ENCODE data around the gene SNPH.

Gene SNPH

DNA sequence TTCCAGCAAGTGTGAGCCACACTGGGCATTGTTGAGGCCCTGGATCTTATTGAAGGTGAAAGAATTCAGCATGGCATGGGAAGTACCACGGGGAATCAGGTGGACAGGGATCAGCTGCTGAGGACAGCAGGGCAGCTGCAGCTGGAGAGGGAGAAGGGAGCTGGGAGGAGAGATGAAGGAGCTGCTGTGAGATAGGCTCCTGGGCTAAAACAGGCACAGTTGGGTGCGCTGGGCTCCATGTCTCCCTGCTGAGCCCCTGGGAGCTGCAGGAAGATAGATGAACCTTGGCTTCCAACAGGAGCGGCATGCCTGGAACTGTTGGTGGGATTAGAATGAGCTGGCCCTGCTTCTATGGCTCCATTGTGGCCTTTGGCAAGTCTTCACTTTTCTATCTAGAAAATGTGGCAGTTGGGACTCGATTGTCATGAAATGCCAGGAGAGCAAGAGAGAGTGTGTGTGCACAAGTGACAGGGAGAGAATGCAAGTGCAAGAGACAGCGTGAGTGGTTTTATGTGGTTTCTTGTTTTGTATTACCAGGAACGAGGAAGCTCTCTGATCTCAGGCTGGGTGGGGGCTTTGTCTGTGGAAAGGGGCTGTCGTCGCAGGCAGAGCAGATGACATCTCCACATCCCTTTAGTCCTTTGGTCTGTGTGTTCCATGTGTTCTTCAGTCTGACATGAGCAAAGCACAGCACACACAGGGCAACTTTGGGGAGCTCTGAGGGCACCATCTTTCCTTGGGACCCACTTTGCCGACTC lies 20.4 kb downstream of the SNPH start:
- in situ Hi-C loops (cut with MboI; ENCODE audit: low sequenced_read_pairs): no loop called here

DNA sequence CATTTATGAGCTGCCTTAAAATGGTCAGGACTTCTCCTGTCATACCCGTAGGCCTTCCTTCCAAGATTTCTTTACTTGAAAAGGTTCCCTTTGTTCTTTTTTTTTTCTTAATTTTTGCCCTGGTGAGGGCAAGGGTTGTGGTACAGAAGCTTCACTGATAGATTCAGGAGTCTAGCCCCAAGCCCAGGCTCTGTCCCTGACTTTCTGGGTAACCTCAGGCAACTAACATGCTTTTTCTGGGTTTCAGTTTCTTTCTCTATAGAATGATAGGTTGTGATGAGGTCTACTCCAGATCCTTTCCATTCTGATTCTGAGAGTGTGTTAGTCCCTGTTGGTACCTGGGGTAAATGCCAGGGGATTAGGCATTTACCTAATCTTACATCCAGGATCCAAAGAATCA lies 21.2 kb downstream of the SNPH start:
- in situ Hi-C loops (cut with MboI; ENCODE audit: low sequenced_read_pairs): no loop called here

DNA sequence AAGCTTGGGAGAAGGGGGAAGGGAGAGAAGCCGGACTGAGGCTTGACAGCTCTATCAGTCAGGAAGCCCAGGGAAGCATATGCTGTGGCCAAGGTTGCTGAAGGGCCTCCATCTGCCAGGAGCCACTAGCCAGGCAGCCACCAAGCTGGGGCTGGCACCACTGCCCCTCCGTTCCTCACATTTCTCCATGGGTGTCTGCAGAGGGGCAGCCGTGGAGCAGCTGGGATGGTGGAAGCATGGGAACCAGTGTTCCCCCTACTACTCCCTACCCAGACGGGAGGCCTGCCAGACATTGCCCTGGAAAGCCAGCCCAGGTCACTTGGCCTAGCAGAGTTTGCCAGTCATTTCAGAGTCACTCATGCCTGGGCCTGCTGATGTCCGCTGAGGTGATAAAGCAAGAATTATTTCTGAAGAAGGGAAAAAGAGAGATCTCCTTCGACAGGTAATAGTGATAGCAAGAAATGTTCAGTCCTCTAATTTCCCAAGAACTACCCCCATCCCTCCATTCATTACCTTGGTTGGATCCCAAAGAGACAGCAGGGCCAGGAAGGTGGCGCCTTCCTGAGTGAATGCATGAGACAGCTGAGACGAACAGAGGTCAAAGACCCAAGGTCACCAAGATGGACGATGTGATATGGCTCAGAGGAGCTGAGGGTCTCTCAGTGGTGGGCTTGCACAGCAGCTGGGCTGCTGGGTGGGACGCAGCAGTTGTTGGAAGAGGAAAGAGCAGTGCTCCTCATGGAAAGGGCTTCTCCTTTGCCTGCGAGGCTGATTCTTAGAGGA lies 21.9 kb downstream of the SNPH start:
- in situ Hi-C loops (cut with MboI; ENCODE audit: low sequenced_read_pairs): no loop called here

DNA sequence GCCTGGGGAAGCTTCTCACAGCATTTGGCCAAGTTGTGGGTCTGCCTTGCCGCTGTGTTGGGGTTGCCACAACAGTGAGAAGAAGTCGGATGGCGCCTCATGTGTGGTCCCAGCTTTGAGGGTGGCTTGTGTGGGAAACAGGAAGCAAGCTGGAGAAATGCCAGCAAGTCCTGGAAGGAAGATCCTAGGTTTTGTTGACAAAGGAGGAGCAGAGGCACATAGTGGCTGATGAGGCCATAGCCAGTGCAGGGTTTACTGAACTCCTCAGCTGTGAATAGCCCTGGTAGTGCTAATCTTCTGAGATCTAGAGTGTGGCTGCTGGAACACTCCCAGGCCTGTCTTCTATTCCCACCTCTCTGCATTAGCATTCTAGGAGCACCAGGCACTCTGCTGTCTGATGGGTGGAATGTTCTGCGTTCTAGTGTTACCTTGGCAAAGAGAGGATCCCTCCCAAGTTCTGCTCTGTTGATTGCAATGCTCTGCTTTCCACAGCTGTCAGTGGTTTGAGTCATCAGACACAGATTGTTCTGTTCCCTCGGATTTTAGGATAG lies 25.2 kb downstream of the SNPH start:
- in situ Hi-C loops (cut with MboI; ENCODE audit: low sequenced_read_pairs): no loop called here

DNA sequence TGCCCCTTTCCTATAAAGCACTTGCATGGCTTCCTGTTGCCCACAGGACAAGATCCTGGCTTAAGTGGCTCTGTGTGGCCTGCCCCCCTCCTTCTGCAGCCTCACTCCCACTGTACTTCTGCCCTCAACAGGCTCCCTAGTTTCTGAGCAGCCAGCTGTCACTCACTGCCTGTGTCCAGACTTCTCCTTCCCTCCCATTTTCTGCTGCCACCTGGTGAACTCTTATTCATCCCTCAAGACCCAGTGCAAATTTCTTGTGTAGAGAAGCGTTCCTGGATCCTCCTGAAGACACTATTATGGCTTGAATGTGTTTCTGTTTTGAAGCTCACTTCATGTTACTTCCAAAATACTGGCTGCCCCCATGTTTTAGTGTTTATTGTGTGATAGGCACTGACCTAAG lies 26.5 kb downstream of the SNPH start:
- in situ Hi-C loops (cut with MboI; ENCODE audit: low sequenced_read_pairs): no loop called here

DNA sequence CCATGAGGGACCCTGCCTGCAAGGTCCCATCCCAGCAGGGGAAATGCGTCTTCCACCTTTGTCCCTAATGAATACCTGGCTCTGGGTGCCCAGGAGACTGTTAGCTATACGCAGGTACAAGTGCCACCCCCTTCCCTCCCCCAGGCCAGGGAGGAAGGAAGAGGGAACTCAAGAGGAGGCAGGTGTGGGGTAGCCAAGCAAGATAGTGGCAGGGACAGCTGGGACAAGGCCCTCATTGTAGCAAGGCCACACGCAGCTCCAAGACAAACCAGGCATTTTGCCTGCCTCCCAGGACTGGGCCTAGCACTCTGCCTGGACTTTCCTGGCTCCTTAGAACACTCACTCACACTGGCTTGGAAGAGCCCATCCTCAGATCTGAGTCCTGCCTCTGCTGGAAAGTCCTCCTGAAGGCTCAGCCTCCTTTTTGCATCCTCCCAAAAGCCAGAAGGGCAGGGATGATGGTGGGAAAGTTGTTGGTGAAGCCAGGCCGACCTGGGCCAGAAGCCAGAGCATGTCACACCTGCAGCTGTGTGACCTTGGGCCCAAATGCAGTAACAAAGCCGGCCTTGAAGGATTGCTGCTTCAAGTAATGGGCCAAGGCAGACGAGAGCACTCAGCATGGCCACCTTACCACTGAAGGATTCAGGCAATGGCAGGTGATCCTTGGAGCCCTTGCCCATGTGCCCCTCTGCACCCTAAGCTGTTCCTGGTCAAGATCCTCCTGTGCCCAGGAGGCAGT lies 27.7 kb downstream of the SNPH start:
- in situ Hi-C loops (cut with MboI; ENCODE audit: low sequenced_read_pairs): no loop called here

DNA sequence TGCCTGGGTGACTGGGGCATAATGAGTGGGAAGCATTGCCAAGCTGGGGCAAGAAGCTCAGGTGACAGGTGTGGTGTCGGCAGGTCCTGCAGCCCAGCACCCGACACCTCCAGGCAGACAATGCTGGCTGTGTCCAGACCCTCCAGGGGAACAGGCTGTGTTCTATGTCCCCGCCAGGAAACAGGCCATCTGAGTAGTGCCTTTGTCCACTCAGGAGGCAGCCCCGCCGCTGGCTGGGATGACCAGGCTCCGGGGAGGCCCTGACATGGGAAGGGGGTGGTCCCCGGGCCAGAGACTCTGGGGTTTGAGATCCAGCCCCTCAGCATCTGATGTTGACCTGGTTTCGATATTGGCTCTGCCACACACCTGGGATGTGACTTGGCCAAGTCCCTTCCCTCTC lies 28.4 kb downstream of the SNPH start:
- in situ Hi-C loops (cut with MboI; ENCODE audit: low sequenced_read_pairs): no loop called here

DNA sequence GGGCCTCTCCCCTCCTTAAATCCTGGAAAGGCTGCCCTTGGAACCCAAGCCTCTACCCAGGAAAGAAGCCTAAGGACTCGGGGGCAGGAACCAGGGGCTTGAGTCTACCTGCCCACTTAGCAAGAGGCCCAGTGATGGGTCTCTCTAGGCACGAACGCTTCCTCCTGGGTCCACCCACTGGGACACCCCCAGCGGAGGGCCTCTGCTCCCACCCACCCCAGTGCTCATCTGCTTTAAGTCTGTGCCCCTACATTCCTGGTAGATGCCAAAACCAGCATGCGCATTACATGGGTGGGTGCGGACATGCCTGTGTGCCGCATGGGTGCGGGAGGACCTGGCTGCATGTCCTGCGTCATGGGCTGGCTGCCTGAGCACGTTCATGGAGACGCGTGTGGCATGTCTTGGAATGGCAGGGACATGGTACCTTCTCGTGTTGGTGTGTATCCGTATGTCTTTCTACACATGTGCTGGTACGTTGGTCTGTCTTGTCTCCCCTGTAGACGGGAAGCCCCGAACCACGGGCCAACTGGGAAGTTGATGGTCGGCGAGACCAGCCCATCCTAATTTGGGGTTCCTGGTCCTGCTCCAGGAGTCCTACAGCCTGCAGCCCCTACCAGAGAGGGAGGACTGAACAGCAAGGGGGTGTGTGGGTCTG lies 29.3 kb downstream of the SNPH start:
- in situ Hi-C loops (cut with MboI; ENCODE audit: low sequenced_read_pairs): no loop called here

DNA sequence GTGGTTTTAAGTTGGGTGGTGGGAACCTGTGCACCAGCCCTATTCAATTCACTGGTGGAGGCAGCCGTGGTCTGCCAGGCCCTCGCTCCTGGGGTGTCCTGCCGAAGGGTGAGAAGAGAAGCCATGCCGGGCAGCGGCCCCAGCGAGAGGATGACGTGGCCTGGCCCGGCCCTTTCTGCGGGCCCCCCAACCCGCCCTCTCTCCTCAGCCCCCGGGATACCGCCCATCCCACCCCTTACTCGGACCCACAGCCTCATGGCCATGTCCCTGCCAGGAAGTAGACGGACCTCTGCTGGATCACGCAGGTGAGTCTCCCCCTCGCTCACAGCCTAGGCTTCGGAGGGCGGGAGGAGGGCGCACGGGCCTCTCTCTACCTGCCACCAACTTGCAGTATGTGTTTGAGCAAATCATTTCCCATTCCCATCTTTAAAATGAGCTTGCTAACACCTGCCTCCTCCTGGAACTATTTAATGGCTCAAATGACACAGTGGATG lies 30.1 kb downstream of the SNPH start:
- in situ Hi-C loops (cut with MboI; ENCODE audit: low sequenced_read_pairs): no loop called here

DNA sequence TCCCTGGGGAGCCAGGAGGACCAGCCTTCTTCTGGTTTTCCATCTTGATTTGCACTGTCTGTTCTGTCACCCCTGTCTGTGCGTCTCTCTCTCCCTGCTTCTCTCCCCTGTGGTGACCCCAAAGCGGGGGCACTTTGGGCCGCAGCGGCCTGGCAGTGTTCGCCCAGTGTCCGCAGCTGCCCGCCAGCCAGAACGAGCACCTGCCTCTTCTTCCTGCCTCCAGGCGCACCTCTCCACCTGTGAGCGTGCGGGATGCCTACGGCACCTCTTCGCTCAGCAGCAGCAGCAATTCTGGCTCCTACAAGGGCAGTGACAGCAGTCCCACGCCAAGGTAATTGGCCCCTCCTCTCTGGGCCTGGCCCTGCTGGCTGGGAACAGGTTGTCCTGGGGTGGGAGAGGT lies 30.8 kb downstream of the SNPH start:
- in situ Hi-C loops (cut with MboI; ENCODE audit: low sequenced_read_pairs): no loop called here

DNA sequence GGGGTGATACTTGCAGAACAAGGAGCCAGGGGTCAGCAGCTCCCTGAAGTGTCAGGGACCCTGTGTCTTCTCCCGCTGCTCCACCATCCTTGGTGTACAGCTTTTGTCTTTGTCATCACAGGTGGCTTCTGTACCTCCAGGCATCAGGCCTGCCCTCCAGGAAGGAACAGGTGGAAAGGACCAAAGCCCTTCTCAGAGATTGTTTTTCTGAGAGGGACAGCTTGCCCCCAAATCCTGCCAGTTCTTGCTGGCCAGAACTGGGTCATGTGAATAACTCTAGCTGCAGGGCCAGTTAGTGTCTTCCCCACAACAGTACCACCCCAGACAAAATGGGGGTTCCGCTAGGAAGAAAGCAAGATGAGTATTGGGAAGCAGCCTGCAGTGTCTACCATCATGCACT lies 31.4 kb downstream of the SNPH start:
- in situ Hi-C loops (cut with MboI; ENCODE audit: low sequenced_read_pairs): no loop called here

DNA sequence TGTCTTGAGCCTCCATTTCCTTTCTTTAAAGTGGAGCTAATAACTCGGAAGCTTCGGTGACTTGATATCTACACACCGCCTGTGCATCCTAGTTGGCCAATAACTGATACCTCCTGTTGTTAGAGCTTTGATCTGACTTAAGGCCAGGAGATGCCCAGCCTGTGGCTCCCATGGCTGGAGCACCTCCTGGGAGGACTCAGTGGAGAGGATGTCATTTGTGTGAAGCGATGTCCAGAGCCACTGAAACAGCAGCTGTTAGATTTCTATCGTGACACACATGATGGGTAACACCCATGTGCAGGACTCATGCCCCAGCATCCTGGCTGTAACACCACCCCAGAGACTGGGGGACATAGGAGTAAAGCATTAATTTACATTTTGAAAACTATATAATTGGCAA lies 32.1 kb downstream of the SNPH start:
- in situ Hi-C loops (cut with MboI; ENCODE audit: low sequenced_read_pairs): no loop called here

DNA sequence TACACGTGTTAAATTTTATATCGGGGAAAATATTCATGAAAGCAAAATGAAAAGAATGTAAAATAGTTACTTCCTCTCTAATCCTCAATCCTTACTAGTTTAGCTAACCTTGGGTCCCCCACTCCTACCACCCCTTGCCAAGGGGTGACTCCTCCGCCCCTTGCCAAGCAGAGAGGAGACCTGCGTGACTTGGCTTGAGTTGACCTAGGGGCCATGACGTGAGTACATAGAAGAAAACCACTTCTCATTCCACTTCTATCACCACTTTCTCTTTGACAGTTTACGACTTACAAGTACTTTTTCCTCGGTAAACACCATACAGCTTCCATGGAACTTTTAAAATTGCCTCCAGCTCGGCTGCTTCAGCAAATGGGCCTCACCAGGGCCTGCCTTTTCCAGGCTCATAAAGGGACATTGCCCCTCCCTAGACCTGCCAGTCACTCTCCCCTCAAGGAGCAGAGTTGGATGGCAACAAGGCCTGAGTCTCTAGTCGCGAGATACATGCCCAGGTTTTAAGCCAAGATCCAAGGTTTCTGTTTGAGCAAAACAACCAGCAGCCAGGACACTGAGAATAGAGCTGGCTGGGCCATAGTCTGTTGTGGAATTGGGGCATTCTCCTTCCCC lies 32.9 kb downstream of the SNPH start:
- in situ Hi-C loops (cut with MboI; ENCODE audit: low sequenced_read_pairs): no loop called here

DNA sequence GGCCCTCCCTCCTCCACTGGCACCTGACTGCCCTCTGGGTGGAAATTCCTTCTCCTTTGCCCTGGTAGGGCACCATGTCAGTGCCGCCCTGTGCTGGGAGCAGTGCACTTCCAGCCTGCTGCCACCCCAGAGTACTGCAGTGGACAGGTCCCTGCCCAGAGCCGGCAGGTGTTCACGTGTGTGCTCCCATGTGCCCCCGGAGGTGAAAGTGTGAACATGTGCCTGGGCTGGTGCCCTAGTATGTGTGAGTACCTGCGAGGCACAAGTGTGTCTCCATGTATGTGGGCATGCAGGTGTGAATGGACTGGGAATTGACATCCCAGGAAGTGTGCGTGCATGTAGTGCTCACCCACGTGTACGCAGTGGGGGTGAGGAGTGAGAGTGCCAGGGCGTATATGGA lies 33.4 kb downstream of the SNPH start:
- in situ Hi-C loops (cut with MboI; ENCODE audit: low sequenced_read_pairs): no loop called here

DNA sequence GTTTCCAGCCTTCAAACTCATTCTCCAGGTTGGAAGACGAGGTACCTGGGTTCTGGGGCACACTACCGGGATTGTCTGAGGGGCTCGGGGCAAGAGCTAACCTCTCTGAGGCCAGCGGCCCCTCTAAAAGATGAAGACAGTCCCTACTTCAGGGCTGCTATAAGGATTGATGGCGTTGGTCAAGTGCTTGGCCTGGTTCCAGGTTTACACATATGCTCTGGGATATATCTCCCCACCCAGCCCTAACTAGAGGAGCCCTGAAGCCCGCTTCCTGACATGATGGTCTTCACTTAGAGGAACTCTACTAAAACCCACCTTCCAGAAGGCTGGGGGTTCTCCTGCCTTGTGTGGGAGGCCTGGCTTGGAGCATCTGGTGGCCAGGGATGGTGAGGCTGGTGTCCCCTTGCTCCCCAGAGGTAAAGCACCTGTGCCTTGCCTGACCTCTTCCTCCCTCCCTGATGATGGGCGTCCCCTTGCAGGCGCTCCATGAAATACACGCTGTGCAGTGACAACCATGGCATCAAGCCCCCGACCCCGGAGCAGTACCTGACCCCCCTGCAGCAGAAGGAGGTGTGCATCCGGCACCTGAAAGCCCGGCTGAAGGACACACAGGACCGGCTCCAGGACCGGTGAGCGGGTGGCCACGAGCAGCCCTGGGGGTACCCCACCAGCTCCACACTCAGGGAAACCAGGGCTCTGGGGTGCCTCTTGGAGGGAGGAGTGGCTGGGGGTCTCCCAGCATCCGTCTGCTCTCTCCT lies 34.2 kb downstream of the SNPH start:
- in situ Hi-C loops (cut with MboI; ENCODE audit: low sequenced_read_pairs): no loop called here

DNA sequence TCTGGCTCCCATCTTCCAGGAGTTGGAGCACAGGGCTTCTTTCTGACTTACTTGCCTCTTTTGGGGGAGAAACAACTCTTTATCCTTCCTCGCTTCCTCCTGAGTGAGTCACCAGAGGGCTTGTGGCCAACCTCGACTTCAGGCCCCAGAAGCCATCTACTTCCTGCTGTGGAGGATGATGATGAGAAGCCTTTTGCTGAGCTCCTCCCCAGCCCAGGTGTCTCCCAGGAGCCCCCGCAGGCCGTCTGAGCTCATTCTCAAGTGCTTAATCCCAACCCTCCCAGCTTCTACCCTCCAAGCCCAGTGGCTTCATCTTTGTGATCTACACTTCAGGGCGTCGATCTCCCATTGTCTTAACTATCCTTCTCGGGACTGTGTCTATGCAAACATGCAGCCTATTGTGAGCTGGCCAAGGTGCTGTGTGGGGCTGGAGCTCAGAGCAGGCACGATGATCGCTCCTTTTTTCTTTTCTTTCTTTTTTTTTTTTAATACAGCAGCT lies 35.0 kb downstream of the SNPH start:
- in situ Hi-C loops (cut with MboI; ENCODE audit: low sequenced_read_pairs): no loop called here

DNA sequence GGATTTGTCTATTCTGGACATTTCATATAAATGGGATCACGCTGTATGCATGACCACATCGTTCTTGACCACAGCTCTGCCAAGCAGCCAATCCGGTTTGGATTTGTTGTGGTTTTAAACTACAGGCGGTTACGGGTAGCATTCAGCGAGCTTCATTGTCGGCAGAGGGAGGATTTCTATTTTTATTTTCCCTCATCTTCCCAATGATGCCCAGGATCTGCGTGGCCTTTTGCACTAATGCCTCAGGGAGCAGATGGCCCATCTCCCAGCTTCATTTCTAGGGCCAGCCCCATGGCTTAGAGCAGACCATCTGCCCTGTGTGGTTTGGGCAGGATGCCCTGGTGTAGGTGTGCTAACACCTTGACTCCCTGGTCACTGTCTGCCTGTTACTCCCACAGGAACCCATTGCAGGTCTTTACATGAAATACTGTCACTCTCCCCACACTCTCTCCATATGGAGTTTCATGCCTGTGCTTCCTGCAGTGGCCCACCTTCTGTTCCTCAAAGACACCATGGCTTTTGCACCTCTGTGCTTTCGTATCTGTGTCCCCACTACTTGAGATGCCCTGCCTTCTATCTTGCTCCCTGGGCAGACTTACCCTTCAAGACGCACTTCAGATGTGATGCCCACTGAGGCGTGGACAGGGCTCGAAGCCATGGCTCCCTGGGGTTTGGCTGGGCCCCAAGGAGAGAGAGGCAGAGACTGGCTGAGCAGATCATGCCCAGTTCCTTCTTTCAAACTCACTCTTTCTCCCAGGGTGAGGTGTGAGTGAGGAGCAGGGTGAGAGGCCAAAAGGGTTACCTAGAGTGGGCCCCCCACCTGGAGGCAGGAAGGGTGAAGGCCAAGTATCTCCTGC lies 36.8 kb downstream of the SNPH start:
- in situ Hi-C loops (cut with MboI; ENCODE audit: low sequenced_read_pairs): no loop called here

DNA sequence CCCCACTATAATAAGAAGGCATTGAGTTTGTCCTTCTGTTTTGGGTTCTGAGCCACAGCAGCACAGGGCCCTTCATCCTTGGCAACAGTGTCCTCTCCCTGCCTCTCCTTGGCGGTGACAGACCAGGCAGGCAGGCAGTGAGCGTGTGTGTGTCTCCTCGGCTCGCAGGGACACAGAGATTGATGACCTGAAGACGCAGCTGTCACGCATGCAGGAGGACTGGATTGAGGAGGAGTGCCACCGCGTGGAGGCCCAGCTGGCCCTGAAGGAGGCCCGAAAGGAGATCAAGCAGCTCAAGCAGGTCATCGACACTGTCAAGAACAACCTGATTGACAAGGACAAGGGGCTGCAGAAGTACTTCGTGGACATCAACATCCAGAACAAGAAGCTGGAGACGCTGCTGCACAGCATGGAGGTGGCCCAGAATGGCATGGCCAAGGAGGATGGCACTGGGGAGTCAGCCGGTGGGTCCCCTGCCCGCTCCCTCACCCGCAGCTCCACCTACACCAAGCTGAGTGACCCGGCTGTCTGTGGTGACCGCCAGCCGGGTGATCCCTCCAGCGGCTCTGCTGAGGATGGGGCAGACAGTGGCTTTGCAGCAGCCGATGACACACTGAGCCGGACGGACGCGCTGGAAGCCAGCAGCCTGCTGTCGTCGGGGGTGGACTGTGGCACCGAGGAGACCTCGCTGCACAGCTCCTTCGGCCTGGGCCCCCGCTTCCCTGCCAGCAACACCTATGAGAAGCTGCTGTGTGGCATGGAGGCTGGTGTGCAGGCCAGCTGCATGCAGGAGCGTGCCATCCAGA lies 38.8 kb downstream of the SNPH start:
- in situ Hi-C loops (cut with MboI; ENCODE audit: low sequenced_read_pairs): no loop called here
